Measurements from ENCODE around the gene NPAS1.
A peak's percentile ranks its signal among the peaks of the same experiment; 100 is the strongest.
"Not testable (repeated sequence)": the region's sequence is repeated elsewhere in the genome, so short reads cannot be mapped to it uniquely, and the experiment has no call there.

Gene NPAS1

DNA sequence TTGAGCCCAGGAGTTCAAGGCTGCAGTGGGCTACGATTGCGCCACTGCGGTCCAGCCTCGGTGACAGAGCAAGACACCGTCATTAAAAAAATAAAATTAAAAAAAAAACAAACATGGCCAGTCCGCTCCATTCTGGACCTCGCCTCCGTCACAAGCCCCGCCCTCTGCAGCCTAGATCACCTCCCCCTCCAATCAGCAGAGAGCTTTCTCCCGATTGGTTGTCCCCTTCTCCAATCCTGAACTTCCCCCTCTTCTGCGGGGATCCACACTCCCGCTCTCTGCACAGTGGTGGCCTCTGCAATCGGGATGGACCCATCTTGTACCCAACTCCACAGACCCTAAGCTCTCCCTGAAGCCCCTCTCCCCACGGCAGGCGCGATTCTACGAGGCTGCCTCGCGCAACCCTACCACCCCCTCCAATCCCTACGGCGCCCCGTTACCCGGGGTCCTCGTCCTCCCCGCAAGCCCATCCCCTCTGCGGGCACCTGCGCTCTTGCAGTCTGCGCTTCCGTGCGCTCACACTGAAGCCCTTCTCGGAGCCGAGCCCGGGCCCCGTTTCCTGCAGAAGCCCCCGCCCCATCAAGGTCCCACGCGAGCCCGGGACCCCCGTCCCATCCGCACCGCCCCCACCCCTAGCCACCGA, 28.2 kb downstream of the NPAS1 start:
- DNase-seq (ENCODE audit: low spot score) = peak; percentile 92

DNA sequence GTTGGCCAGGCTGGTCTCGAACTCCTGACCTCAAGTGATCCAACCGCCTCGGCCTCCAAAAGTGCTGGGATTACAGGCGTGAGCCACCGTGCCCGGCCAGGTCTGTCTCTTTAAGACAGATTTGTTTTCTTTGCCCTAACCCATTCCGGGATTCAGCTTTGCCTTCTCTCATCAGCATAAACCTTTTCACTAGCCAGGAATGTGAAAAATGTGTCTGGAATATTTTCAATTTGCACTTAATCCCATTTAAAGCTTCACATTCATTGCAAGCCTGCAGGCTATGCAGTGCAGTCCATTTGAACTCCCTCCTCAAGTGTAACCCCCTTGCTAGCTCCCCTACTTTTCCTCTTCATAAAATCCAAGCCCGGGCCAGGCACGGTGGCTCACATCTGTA, 29.7 kb downstream of the NPAS1 start:
- DNase-seq (ENCODE audit: low spot score) = no peak

DNA sequence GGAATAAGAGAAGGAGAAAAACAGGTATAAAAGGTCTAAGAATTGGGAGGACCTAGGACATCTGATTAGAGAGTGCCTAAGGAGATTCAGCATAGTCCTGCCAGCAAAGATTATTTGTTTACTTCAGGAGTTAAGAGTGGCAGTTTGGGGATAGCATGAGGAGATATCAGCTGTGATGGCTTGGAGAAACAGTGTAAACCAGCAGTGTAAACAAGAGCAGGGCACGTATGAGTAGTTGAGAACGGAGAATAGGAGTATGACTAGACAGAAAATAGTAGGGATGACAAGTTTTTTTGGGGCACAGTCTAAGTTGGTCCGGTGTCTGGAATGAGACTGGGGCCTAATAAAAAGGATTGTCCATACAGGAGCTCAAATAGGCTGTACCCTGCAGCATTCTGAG, 30.9 kb downstream of the NPAS1 start:
- DNase-seq (ENCODE audit: low spot score) = not testable (repeated sequence)

DNA sequence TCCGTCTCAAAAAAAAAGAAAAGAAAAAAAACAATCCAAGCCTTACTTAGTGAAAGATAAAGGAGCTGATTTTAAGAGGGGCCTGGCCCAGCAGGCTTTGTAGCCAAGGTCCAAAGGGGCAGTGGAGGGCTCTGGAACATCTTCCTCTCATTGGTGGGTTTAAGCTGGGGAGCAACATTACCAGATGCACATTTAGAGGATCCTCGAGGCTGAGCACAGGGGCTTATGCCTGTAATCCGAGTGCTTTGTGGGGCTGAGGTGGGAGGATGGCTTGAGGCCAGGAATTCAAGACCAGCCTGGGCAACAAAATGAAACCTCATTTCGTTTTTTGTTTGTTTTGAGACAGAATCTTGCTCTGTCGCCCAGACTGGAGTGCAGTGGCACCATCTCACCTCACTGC, 36.8 kb downstream of the NPAS1 start:
- no peak for DNase-seq (ENCODE audit: low spot score)

DNA sequence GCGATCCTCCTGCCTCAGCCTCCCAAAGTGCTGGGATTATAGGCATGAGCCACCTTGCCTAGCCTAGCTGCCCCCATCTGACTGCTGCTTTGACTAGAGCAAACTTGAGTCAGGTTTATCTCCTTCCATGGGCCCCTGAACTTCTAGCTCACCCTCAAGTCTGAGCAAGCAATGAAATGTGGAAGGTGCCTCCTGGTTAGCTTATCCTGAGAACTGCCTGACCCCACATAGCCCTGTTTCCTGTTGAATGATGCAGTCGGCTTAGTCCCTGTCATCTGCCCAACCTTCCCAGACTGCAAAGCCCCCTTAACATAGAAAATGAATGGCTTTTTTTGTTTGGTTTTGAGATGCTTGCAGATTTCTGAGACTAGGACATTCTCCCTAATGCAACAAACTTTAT, 37.7 kb downstream of the NPAS1 start:
- DNase-seq (ENCODE audit: low spot score) = no peak

DNA sequence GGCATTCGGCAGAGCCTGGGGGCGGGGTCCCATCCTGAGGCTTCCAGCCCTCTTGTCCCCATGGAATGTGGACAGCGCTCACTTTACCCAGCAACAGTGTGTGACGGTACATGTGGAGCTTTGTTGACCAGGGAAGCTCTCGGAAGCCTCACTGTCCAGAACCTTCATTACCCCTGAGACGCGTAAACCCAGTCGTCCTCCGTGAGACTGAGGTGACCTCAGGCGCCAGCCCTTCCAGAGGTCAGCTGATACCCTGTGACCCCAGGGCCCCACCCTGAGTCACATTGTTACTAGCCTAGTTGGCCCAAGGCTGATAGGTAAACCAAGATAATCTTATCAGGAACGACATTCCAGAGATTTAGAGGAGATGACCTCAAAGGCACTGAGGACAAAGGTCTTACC, 39.0 kb downstream of the NPAS1 start:
- no peak for DNase-seq (ENCODE audit: low spot score)

DNA sequence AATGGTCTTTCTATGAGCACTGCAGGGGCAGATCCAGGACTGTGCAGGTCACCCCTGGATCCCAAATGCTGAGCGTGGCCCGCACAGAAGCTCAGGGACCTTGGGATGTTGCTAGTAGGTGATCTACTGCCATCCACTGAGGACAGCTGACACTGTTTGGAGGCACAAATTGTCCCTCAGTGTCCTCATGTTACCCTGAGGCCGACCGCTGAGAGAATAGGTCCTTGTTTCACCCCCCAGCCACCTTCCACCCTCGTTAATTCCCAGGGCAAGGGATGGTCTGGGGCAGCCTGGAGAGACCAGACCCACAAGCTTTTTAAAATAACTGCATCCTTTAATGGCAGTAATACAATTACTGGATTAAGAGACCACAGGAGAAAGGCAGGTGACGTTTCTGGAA, 44.2 kb downstream of the NPAS1 start:
- DNase-seq (ENCODE audit: low spot score) = no peak

DNA sequence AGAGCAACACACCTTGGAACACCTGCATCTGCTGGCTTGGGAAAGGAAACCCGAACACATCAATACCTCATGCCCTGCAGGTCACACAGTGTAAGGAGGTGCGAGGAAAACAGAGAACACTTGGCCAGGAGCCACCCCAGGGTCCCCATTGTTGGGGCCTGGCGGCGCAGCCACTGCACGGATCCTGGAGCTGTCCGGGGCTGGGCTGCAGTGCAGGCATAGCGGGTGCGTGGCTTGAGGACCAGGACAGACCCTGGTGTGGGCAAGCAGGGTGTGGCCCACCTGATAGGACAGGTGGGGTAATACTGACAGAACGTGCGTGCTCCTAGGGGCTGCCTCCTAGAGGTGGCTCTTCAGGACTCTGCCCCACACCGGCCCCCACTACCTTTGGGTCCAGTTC, 45.6 kb downstream of the NPAS1 start:
- no peak for DNase-seq (ENCODE audit: low spot score)

DNA sequence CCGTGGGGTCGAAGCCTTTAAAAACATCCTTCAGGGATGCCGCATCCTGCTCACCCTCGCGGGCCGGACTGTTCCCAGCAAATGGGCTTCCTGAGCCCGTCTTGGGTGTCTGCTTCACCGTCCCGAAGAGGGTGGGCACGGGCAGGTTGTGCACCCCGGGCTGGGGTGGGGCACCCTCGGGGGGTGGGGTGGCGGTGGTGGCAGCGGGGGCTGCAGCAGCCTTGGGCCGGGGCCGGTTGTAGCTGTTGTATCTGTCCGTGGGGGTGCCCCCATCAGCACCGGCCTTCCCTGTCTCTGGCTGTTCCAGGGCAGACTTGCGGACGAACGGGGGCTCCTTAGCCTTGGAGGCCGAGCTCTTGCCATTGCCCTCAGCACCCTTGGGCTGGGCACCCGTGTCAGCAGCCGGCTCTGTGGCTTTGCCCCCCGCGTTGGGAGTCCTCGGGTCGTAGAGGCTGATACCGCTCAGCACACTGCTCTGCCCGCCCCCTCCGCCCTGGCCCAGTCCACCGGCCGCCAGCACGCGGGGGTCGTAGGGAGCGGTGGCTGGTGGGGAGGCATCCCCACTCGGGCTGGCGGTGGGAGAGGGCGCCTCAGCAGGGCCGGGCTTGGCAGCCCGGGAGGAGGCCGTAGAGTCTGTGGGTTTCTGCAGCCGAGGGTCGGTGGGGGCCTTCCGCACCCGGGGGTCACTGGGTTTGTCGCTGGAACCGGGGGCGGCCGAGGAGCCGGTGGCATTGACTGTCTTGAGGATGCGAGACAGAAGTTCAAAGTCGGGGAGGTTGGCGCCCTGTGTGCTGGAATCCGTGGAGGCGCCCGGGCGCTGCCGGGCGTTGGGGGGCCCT, 47.0 kb downstream of the NPAS1 start:
- no peak for DNase-seq (ENCODE audit: low spot score)

DNA sequence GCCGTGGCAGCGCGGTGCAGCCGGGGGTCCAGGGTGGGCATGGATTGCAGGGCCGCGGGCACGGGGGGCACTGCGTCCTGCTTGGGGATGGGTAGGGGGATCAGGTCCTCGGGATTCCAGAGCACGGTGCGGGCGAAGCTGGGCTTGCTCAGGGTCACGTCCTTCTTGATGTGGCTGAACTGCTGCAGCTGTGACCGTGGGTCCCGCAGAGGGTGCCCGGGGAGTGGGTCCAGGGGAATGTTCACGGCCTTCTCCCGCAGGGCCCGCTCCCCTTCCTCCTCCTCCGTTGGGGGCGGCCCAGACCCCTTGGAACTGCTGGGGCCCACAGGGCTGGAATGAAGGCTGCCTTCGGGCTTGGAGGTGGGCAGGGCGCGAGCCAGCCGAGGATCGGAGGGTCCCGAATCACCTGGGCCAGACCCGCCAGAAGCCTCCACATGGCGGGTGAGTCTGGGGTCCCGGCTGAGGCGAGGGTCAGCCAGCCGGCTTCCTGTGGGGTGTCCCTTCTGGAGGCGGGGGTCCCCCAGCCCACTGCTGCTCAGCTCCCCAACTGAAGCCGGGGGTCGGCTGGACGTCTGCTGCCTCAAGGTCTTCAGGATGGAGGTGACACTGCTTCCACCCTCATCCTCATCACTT, 47.7 kb downstream of the NPAS1 start:
- DNase-seq (ENCODE audit: low spot score) = no peak

DNA sequence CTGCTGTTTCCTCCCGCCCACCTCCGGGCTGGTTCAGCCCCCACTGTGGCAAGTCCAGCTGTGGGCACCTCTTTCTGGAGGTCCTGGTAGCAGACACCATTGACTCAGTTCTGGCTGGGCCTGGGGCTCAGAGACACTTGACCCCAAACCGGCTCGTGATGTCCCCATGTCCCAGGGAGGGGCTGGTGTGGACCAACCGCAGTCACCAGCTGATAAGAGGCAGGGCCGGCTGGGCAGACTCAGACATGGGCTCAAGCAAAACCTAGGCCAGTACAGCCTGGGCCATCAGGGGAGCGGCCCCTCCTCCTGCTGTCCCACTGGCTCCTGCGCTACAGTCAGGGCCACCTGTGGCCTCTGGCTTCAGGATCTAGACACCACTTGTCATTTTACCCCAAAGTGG, 48.6 kb downstream of the NPAS1 start:
- no peak for DNase-seq (ENCODE audit: low spot score)

DNA sequence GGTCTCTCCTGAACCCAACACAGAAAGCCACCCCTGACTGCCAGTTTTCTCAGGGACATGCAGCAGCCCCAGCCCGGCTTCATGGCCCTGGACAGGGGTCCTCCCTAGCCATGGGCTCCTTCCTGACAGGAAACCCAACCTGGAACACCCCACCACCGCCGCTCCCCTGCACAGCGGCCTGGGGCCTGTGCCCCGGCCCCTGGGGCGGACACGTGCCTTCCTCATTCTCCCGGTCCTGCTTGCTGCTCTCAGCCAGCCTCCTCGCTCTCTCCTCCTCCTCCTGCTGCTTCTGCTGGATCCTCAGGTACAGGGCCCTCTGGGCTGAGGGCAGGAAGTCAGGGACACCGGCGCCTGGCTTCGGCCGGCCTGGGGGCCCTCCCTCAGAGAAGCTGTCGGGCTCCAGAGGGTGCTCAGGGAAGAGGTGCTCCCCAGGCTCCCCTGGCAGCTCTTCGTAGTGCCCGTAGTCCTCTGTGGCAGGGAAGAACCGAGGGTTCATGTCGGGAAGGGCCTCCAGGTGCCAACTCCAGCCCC, 49.3 kb downstream of the NPAS1 start:
- no peak for DNase-seq (ENCODE audit: low spot score)

DNA sequence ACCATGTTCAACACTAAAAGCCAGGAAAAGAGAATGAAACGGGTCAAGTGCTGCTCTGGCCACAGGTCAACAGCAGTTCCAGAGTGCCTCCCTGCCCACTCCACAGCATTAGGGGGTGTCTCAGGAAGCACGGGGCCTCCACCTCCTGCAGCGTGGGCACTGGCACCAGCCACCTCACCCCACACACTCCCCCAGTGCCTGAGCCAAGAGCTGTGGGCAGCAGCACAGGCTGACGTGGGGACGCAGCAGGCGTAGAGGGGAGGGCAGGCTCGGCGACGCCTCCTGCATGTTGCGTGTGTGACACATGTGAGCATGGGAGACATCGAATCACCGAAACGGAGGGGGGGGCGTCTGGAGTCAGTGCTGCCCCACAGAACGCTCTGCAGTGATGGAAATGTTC, 50.2 kb downstream of the NPAS1 start:
- DNase-seq (ENCODE audit: low spot score) = no peak

DNA sequence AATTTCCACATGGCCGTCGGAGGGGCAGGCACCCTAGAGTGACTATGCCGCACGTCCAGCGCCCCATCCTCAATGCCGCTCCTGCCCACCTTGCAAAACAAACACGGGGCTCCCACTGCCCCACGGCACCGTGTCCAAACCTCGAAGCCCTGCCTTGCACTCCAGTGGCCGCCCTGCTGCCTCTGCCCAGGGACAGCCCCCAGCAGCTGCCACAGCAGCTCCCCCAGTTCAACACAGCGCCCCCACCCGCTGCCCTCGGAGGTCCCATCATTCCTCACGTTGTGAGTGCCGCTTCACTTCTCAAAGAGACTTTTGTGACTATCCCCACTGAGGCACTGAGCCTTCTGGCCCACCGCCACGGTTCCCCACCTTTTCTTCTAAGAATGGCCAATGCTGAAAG, 51.1 kb downstream of the NPAS1 start:
- no peak for DNase-seq (ENCODE audit: low spot score)

DNA sequence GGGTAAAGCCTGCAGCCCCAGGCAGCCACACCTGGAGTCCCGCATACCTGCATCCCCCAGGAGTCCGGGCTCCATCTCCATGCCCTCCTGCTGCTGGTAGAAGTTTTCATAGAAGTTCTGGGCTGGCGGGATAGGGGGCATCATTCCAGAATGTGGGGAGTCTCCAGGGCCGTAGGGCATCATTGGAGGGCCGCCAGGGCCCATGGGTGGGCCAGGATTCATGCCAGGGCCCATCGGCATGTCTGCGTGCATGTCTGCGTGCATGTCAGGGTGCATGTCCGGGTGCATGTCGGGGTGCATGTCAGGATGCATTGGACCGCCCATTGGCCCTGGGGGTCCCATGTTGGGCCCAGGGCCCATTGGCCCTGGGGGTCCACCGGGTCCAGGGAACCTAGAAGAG, 52.1 kb downstream of the NPAS1 start:
- DNase-seq (ENCODE audit: low spot score) = no peak

DNA sequence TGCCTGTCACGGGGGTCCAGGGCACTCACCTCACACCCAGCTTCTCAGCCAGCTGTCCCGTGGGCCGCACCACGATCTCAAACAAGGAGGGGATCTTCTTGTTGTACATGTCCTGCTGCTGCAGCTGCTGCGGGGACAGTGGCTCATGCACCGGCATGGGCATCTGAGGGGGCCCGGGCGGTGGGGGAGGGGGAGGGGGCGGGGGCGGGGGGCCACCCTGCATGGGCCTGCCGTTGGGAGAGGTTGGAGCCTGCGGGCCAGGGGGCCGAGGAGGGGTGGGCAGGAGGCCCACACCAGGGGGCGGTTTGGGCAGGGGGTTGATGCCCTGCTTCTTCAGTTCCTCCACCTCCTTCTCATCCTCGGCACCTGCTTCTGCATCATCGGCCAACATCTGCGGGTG, 52.7 kb downstream of the NPAS1 start:
- DNase-seq (ENCODE audit: low spot score) = no peak

DNA sequence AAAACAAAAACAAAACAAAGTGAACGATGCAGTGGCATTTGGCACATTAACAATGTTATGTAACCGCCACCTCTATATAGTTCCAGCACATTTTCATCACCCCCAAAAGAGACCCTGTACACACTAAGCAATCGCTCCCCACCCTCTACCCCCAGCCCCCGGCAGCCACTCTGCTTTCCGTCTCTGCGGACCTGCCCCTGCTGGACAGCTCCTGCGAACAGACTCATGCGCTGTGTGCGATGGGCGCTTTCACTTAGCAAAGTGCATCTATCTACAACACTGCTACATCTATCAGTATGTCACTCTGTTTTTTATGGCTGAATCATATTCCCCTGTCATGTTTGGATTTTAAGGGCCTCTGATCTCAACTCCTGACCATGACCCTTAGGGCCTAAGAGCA, 53.9 kb downstream of the NPAS1 start:
- DNase-seq (ENCODE audit: low spot score) = no peak

DNA sequence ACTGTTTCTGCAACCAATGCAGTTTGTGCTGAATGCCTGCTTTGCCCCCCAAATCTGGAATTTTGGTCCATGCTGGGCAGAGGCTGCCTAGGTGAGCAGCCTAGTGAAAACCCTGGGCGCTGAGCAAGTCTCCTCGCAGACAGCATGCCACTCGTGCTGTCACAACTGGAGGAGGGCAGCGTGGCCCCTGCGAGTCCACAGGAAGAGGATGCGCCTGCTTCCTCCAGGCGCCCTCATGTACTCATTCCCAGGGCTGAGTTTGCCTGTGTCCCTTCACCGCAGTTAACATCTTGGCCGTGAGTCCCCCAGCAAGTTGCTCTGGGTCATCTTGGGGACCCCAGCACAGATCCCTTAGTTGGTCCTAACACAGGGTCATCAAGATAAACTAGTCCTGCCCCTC, 55.0 kb downstream of the NPAS1 start:
- no peak for DNase-seq (ENCODE audit: low spot score)

DNA sequence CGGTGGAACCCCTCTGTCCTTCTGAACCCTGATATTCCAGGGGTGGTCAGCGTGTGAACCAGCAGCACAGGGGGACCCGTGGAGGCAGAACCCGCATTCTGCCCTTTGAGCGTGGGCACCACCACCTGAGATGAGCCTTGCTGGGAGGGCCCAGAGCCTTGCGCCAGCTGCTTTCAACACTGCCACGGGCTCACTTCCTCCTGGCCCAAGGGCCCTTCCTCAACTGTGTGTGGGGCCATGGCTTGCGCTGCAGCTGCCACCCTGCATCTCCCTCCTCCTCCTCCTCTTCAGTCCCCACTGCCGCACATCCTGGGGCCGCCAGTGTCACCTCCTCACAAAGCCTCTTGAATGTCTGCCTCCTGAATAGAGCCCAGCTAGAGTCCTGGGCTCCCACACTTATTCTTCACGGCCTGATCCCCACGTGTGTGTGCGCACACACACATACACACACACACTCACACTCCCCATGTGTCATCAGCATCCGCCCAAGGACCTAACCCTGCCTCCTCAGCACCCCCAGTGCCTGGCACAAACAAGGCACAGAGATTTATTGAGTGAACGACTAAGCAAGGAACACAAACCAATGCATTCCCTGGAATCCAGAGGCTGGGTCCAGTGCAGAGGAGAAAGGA, 55.7 kb downstream of the NPAS1 start:
- no peak for DNase-seq (ENCODE audit: low spot score)

DNA sequence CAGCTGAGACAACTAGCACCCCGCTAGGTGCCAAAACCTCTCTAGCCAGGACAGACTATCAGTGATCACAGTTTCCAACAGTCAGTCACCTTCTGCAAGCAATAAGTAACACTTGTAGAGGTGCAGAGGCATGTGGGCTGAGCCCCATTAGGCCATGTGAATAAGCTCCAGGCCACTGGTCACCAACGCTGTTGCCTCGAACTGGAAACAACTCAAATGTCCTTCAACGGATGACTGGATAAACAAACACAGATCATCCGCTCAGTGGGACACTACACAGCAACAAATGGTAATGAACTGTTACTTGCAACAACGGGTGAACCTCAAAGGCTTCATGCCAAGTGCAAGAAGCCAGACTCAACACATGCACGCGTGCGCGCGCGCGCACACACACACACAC, 56.3 kb downstream of the NPAS1 start:
- no peak for DNase-seq (ENCODE audit: low spot score)

DNA sequence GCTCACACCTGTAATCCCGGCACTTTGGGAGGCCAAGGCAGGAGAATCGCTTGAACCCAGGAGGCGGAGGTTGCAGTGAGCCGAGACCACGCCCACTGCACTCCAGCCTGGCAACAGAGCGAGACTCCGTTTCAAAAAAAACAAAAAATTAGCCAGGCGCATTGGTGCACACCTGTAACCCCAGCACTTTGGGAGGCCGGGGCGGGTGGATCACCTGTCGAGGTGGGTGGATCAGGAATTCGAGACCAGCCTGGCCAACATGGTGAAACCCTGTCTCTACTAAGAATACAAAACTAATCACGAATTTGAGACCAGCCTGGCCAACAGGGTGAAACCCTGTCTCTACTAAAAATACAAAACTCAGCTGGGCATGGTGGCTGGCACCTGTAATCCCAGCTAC, 58.7 kb downstream of the NPAS1 start:
- not testable (repeated sequence) for DNase-seq (ENCODE audit: low spot score)

DNA sequence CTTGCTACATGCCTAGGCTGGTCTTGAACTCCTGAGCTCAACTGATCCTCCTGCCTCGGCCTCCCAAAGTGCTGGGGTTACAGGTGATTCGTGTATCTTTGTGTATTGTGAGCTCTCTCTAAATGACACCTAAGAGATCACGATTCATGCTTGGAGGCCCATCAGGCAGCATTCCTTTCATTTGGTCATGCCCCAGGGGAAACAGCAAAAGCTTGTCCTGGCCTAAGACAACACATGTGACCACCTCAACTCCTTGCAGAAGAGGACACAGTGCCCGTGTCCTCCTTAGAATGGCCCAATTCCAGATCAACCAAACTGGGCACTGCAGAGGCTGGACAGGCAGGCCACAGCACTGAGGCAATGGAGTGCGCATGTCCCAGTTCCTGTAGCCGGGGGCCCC, 61.5 kb downstream of the NPAS1 start:
- DNase-seq (ENCODE audit: low spot score) = no peak

DNA sequence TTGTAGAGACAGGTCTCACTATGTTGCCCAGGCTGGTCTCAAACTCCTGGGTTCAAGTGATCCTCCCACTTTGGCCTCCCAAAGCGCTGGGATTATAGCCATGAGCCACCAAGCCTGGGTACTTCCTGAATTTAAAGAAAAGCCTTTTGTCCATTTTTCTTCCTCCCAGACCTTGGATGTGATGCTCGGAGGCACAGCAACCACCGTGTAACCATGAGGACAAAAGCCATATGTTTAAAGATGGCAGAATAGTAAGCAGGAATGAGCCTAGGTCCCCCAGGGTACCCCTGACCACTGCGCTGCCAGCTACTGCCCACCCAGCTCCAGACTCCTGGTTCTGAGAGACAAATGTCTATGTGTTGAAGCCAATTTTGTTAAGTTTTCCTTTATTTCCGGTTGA, 62.9 kb downstream of the NPAS1 start:
- no peak for DNase-seq (ENCODE audit: low spot score)
